Skin epidermis (tissue), 12 donors: ENCODE measurements around the gene ZNF326.

Source experiments
- H3K27ac ChIP-seq, 21 experiments: fragments of 200-600 bp; sonication (generic) in 11 of 21; one replicate each; pipeline ENCODE4 v1.5.0; 2020; ENCODE audit warnings: mild to moderate bottlenecking in 3 of 21, inconsistent platforms in 2 of 21, moderate library complexity in 2 of 21
- H3K4me3 ChIP-seq, 7 experiments: fragments of 200-600 bp; sonication (generic) in 2 of 7; one replicate each; pipeline ENCODE4 v1.5.0; 2020; ENCODE audit warnings: inconsistent platforms in 2 of 7, mild to moderate bottlenecking in 2 of 7, moderate library complexity in 1 of 7

The ZNF326 gene

GRCh38 chr1:89994805-89995597 lies at the start of gene ZNF326:
Gene ZNF326, plus strand, starts transcription at chr1:89995110. Its CDS starts 148 bp downstream, at chr1:89995258.
- Histone ChIP-seq H3K27ac (peak within 1 kb of the TSS; percentile 64 to 98 (median 94)), H3K4me3 (peak within 1 kb of the TSS; percentile 68 to 96 (median 76))

- H3K4me3 ChIP-seq = no peak overlapping the region
- H3K27ac ChIP-seq = no peak overlapping the region
Observed at GRCh38 chr1:89945852-89946476, 48.9 kb upstream of the ZNF326 start.

GRCh38 chr1:89946532-89946931 lies 48.4 kb upstream of the ZNF326 start:
- no peak overlapping the region for H3K4me3 ChIP-seq
- H3K27ac ChIP-seq = no peak overlapping the region

GRCh38 chr1:89948722-89949345 lies 46.1 kb upstream of the ZNF326 start:
- no peak overlapping the region for H3K27ac ChIP-seq
- H3K4me3 ChIP-seq = no peak overlapping the region

GRCh38 chr1:89949991-89950624 lies 44.8 kb upstream of the ZNF326 start:
- no peak overlapping the region for H3K4me3 ChIP-seq
- no peak overlapping the region for H3K27ac ChIP-seq

- no peak overlapping the region for H3K27ac ChIP-seq
- no peak overlapping the region for H3K4me3 ChIP-seq
Observed at GRCh38 chr1:89950703-89951102, 44.2 kb upstream of the ZNF326 start.

- H3K27ac ChIP-seq = peak overlapping the region in 1 of 21 experiments; percentile 4
- H3K4me3 ChIP-seq = no peak overlapping the region
Observed at GRCh38 chr1:89951766-89952604, 42.9 kb upstream of the ZNF326 start.

- H3K27ac ChIP-seq = peak overlapping the region in 2 of 21 experiments; percentile 4 to 14
- H3K4me3 ChIP-seq = no peak overlapping the region
Observed at GRCh38 chr1:89952605-89953130, 42.2 kb upstream of the ZNF326 start.

- H3K4me3 ChIP-seq = no peak overlapping the region
- H3K27ac ChIP-seq = peak overlapping the region in 2 of 21 experiments; percentile 4 to 14
Observed at GRCh38 chr1:89953131-89953626, 41.7 kb upstream of the ZNF326 start.

- Histone ChIP-seq H3K27ac (peak overlapping the region in 2 of 21 experiments; percentile 12 to 20), H3K4me3 (no peak overlapping the region)
Observed at GRCh38 chr1:89953929-89954328, 41.0 kb upstream of the ZNF326 start.

- H3K4me3 ChIP-seq = no peak overlapping the region
- H3K27ac ChIP-seq = no peak overlapping the region
Observed at GRCh38 chr1:89954401-89954800, 40.5 kb upstream of the ZNF326 start.

- H3K27ac ChIP-seq = no peak overlapping the region
- H3K4me3 ChIP-seq = no peak overlapping the region
Observed at GRCh38 chr1:89955311-89956205, 39.4 kb upstream of the ZNF326 start.

- H3K4me3 ChIP-seq = no peak overlapping the region
- peak overlapping the region in 1 of 21 experiments; percentile 11 for H3K27ac ChIP-seq
Observed at GRCh38 chr1:89957107-89957506, 37.8 kb upstream of the ZNF326 start.

- Histone ChIP-seq H3K27ac (no peak overlapping the region), H3K4me3 (no peak overlapping the region)
Observed at GRCh38 chr1:89958851-89959654, 35.9 kb upstream of the ZNF326 start.

- Histone ChIP-seq H3K27ac (no peak overlapping the region), H3K4me3 (no peak overlapping the region)
Observed at GRCh38 chr1:89959719-89960118, 35.2 kb upstream of the ZNF326 start.

- no peak overlapping the region for H3K4me3 ChIP-seq
- no peak overlapping the region for H3K27ac ChIP-seq
Observed at GRCh38 chr1:89962024-89962741, 32.7 kb upstream of the ZNF326 start.

- H3K4me3 ChIP-seq = no peak overlapping the region
- no peak overlapping the region for H3K27ac ChIP-seq
Observed at GRCh38 chr1:89962742-89963075, 32.2 kb upstream of the ZNF326 start.
